ENCODE results near the gene SNRPB. TPM values are rescaled to one million over a fixed set of nuclear protein-coding genes. Genes with fewer than 3 reads are reported as not detected.

Gene SNRPB
- total and polyA plus RNA-seq, 2 of the 13 experiments (the other 11 are each of a cell fraction or from before 2014, with no cell fraction given) = 473 to 844 TPM

GRCh38 chr20:2463616-2464365, 6.8 kb downstream of the SNRPB start:
- no peak overlapping the region for H3K4me3 ChIP-seq (replicated peaks in 1 of 3; ENCODE audit: insufficient read depth in 1 of 3, low read depth in 2 of 3, low read length in 3 of 3)
- FAIRE-seq (no peak), DNase-seq (ENCODE audit: low spot score) (no peak), ATAC-seq (no peak)
- WGBS (ENCODE audit: low lambda C conversion rate) = 95% methylated on average over 9 of the region's 9 CpGs
- no peak overlapping the region for H3K9ac ChIP-seq (ENCODE audit: insufficient read depth, low read depth, low read length)
- H3K4me1 ChIP-seq (ENCODE audit: insufficient read depth, low read length) = peaks cover 45% of the 10 kb centered on the region
- intact Hi-C loops (cut with micrococcal nuclease; ENCODE audit: unreplicated experiment) (no loop called here), in situ Hi-C loops (cut with HindIII; ENCODE audit: extremely low pct_ligation_motif_present, low pct_unique_long_range_greater_than_20kb) (no loop called here)
- H3K36me3 ChIP-seq (replicated peaks in 1 of 2; ENCODE audit: control insufficient read depth in 1 of 2, insufficient read depth in 2 of 2, low read length in 2 of 2) = peaks cover 55 to 90% of the 10 kb centered on the region in 2 experiments
- no peak overlapping the region for H3K4me2 ChIP-seq (ENCODE audit: low read depth, low read length)
- H3K79me2 ChIP-seq (ENCODE audit: insufficient read depth, low read length) = peaks cover 36% of the 10 kb centered on the region
- CTCF ChIA-PET (ENCODE audit: low intra/inter-chr PET ratio, low total read pairs) = no interaction called here
- H3K27me3 ChIP-seq (ENCODE audit: control insufficient read depth in 1 of 2, insufficient read depth in 2 of 2, low read length in 2 of 2) = no peaks in the 10 kb centered on the region
- POLR2A ChIA-PET = no interaction called here
- peaks cover 54% of the 10 kb centered on the region for H4K20me1 ChIP-seq (ENCODE audit: insufficient read depth, low read length)
- H3K9me3 ChIP-seq (ENCODE audit: low read length) = no peaks in the 10 kb centered on the region
- no peak overlapping the region for H2AFZ ChIP-seq (ENCODE audit: low read length)
- no TSS peak for BruUV-seq (replicated peaks)
- TF ChIP-seq HNF4A (CRISPR knock-in tag; IDR thresholded peaks at IDR 0.05) (peak; percentile 21; the same call in 1 of the 2 replicates), SRSF1 (optimal IDR thresholded peaks at IDR 0.05; ENCODE audit: low read depth, low read length) (no peak), POLR2G (IDR thresholded peaks at IDR 0.05; ENCODE audit: low read depth, low read length) (peak; percentile 41; the same call in 1 of the 2 replicates), TEAD3 (CRISPR knock-in tag; optimal IDR thresholded peaks at IDR 0.05; ENCODE audit: borderline replicate concordance) (no peak), POLR2A (IDR thresholded peaks at IDR 0.05; ENCODE audit: insufficient read depth in 1 of 2, low read depth in 2 of 2, low read length in 2 of 2) (peak in 1 of 2 experiments; percentile 34; a peak in 1 of 4 replicates), POLR2AphosphoS5 (IDR thresholded peaks at IDR 0.05; ENCODE audit: low read depth, low read length) (peak; percentile 32), AGO2 (optimal IDR thresholded peaks at IDR 0.05; ENCODE audit: low read depth, low read length) (peak; percentile 64), ZNF589 (CRISPR knock-in tag; conservative IDR thresholded peaks at IDR 0.05) (0 out of 2 replicates have a peak, but pooled peaks have one; percentile 20), GABPA (IDR thresholded peaks at IDR 0.05; ENCODE audit: low read depth, low read length) (no peak), GABPA (CRISPR knock-in tag; IDR thresholded peaks at IDR 0.05; ENCODE audit: low read depth) (peak; percentile 24; the same call in 1 of the 2 replicates), ZNF143 (CRISPR knock-in tag; IDR thresholded peaks at IDR 0.05) (no peak), TCF12 (IDR thresholded peaks at IDR 0.05) (no peak), TCF12 (CRISPR knock-in tag; IDR thresholded peaks at IDR 0.05) (no peak), RBFOX2 (IDR thresholded peaks at IDR 0.05; ENCODE audit: low read depth, low read length) (0 out of 2 replicates have a peak, but pooled peaks have one; percentile 22)
- H3K27ac ChIP-seq (ENCODE audit: extremely low read length, insufficient read depth, low read length) = no peak overlapping the region
